Hematopoietic multipotent progenitor cell treated with erythropoietin and hydrocortisone succinate and interleukin-3 and kit ligand, for 15 days (in vitro differentiated cells): ENCODE results near the gene MSL2.
"Not testable (repeated sequence)": the region's sequence is repeated elsewhere in the genome, so short reads cannot be mapped to it uniquely, and the experiment has no call there.

Experiments used
- DNase-seq: peaks from one replicate; pipeline ENCODE4 v3.0.0-alpha.2; 2015; ENCODE audit warnings: low spot score

Gene MSL2

GRCh38 chr3:136196064-136196400 is at the start of gene MSL2:
TSS of gene MSL2 (minus strand) at chr3:136196335. CDS start at chr3:136195113, 1,222 bp downstream.
- no peak for DNase-seq

DNA sequence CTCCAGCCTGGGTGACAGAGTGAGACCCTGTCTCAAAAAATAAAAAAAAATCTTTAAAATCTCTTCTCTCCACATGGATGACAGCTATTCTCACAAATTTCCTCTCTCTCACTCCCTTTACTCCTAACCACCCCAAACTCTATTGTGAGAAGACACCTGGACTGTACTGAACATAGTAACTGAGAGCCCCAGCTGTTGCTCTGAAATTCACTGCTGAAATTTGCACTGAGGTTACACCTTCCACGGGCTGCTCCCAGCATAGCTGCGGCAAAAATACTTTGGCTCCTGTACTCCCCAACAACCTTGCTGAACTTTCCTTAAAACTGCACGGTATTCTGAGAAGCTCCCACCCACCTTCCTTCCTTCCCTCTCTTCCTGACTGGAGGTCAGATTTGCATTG is 49.6 kb upstream of the MSL2 start:
- DNase-seq = no peak

- DNase-seq = no peak
Observed at GRCh38 chr3:136239094-136239493, 43.0 kb upstream of the MSL2 start.

GRCh38 chr3:136237961-136238649 is 42.0 kb upstream of the MSL2 start:
- DNase-seq = no peak

- no peak for DNase-seq
Observed at GRCh38 chr3:136237103-136237502, 41.0 kb upstream of the MSL2 start.

- no peak for DNase-seq
Observed at GRCh38 chr3:136236109-136236508, 40.0 kb upstream of the MSL2 start.

- DNase-seq = no peak
Observed at GRCh38 chr3:136235545-136235944, 39.4 kb upstream of the MSL2 start.

GRCh38 chr3:136232413-136232812 is 36.3 kb upstream of the MSL2 start:
- DNase-seq = no peak

DNA sequence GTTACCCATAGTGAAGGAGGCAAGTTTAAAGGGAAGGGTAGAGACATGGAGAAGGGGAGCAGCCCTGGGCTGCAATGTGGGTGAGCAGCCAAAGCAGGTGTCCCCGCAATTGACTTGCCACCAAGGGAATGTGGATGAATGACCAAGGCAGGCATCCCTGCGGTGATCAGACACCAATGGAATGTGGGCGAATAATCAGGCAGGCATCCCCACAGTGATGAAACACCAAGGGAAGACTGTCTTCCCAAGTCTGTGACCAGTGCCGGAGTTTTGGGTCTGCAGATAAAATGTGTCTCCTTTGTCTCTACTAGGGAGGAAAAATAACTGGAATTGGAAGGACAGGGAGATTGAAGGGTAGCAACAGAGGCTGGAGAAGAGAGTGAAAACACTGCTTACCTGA is 26.6 kb upstream of the MSL2 start:
- not testable (repeated sequence) for DNase-seq

DNA sequence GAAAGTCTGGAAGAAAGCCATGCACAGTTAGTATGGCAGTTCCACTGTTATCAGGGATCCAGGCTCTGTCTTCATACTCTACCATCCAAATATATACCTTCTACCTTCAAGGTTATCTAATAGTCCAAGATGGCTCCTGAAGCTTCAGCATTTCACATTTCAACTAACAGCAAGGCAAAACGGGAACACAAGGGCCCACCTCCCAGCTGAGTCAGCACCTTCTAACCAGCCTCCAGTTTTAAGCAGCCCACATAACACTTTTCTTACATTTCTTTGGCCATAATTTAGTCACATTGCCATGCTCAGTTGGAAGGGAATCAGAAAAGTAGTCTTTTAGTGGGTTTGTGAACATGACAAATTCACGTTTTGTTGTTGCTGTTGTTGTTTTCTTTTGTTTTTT is 15.4 kb upstream of the MSL2 start:
- no peak for DNase-seq

GRCh38 chr3:136209921-136210320 is 13.8 kb upstream of the MSL2 start:
- DNase-seq = no peak

DNA sequence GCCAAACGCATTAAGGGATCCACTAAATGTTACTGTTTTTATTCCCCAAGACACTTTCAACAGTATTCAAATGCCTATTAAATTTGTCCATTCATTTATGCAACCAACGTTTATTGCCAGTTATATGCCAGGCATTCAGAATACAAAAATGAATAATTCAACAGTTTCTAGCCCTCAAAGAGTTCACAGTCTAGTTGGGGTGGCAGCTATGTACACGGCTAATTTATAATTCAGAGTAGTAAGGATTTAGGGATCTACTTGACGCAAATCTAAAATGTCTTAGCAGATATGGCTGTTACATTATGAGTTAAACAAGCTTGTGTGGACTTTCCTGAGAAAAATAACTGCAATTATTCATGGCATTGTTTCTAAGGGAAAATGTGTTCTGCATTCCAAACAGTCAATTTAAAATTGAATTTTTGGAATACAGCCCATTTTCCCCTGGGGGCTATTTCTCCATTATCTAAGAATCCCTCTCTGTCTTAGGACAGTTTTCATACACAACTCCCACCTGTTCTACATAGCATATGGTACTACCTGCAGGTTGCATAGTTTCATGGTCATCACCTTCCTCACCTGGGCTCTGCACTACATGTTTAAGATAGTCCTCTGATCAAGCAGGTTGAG is 11.5 kb upstream of the MSL2 start:
- DNase-seq = no peak

DNA sequence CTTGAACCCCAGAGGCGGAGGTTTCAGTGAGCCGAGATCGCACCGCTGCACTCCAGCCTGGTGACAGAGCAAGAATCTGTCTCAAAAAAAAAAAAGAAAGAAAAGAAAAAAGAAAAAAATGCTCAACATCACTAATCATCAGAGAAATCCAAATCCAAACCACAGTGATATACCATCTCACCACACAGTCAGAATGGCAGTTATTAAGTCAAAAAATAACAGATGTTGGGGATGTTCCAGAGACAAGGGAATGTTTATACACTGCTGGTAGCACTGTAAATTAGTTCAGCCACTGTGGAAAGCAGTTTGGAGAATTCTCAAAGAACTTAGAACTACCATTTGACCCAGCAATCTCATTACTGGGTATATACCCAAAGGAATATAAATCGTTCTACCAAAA is 3.1 kb upstream of the MSL2 start:
- not testable (repeated sequence) for DNase-seq

GRCh38 chr3:136198462-136199078 is 2.4 kb upstream of the MSL2 start:
- not testable (repeated sequence) for DNase-seq

DNA sequence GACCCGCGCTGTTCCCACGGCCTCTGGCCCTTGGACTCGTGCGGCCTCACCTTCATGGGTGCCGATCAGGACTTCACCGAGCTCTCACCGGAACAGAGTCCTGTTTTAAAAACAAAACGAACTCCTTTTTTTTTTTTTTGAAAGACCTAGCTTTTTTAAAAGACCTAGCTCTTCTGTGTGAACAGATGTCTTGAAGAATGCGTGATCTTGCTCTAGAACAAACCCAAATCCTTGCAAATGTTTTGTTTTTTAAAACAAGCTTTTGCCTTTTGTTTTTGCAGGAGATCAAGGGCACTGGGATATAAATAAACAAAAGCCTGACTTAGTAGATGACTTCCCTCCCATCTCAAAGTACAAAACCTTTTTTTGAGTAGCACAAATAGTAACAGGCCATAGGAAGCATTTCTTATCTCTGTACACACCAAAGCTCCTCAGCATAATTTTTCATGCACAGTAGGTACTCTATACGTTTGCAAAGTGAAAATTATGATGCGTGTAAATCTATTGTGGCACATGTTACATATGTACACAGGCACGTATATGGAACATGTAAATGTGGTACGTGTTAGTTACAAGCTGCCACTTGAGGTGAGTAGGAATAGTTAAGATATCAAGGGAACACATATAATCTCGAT is 1.1 kb upstream of the MSL2 start:
- DNase-seq = no peak

DNA sequence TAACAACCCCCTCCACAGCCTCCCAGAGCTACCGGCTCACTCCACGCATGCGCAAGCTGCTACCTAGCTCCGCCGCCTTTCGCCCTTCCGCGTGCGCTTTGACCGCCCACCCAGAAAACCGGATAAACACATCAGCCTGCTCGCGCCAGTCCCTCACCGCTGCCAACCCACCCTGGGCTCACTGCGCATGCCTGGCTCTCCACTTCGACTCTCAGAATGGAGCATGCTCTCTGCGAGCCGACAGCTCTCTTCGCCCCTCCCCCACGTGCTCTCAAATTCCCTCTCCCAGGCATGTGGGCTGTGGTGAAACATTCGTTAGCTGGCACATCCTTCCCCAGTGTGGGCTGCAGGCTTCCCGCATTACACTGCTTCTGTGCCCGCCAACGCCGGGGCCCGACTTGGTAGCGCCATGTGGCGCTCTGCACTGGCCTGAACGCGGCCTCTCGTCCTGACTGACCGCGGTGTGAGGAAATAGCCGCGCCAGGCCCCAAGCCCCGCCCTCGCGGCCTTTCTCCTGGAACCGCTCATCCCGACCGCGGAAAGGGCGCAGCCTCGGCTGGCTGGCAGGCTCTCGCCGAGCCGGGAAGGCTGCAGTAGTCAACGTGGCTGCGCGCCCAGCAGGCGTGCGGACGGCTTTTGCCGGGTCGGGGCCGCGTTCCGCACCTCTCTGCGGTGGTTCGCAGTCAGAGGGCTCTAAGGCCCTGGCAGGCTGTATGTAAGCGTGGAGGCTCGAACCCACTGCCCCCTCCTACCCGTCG is 445 bp upstream of the MSL2 start:
- peak; percentile 95 for DNase-seq

- peak; percentile 56 for DNase-seq
Observed at GRCh38 chr3:136195258-136196063, 674 bp downstream of the MSL2 start.

DNA sequence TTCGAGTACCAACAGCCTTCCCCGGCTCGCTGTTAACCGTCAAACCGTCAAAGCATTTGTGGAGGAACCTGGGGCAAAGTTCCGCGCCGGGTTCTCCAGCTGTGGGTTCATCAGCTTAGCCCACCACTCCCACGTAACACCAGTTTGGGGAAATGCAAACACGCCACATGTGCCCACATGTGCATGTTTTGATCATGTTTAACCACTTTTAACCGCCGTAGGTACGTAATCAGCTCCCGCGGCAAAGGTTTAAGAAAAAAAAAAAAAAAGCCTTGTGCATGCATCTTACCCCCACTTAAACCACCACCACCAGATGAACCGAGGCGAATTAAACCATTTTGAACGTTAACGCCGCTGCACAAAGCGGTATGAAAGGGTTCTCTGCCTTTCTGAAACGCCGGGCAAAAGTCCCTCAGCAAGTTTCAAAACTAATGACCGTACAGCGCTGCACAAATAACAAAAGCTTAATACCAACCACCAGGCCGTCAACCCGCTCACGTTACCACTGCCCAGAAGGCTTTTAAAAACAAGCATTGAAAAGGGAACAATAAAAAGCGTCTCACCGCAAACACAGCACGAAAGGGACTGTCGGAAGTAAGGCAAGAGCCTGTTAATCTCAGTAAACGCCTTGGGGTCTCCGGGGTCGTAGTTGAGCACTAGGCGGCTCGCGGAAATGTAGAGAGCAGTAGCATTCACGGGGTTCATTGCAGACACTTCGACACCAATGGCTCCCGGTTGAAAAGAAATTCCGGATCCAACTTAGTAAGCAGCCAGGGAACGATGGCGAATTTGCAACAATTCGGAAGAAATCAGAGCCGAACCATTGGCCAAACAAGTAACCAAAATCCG is 1.5 kb downstream of the MSL2 start:
- no peak for DNase-seq

DNA sequence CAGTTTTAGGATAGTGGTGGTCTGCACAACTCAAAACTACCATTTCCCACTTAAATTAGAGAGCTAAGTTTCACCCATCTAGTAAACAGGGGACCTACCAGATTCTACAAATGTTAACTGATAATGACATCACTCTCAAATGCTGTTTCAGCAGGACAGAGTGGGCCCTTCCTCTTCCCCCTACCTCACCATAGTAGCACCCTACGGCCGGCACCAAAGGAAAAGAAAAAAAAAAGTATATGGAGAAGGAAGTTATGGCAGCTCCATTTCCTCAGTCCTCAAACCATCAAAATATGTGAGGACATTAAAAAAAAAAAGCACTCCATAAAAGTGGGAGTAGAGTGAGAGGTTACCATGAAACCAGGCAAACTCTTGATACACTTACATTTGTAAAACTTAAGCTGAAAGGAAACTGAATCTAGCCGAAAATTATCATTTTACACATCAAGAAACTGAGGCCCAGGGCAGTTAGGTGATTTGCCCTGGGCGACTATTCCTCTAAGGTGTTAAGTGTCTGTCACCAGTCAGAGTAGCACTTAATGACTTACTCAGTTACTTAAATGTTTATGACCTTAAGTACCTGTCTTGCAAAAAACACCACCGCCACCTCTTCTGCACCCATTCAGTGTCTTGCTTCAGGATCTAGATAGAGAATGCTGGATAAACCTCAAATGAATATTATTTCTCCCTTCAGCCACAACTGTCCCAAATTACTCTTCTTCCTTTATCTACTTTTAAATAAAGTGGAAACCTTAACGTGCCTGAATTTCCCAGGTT is 2.7 kb downstream of the MSL2 start:
- DNase-seq = no peak

GRCh38 chr3:136192831-136193230 is 3.3 kb downstream of the MSL2 start:
- DNase-seq = no peak
